WTC11 (cell line): ENCODE measurements around the gene PRKN. TPM values are rescaled to one million over a fixed set of nuclear protein-coding genes. Genes with fewer than 3 reads are reported as not detected.

Source experiments
- ATAC-seq: fragments of 200-7000 bp; cut with Tn5 transposase; 2 replicates; pipeline ENCODE4 v1.10.0; 2021; ENCODE audit warnings: mild to moderate bottlenecking, moderate library complexity
- CTCF ChIA-PET: fragments of 300-600 bp; sonication (Branson Sonifier 250); formaldehyde crosslinking; loops from one replicate; lab custom pipeline; 2021; ENCODE audit warnings: antibody characterized with exemption; lab: Charles Lee
- POLR2A ChIA-PET: fragments of 350-600 bp; sonication (Branson Sonifier 250); formaldehyde crosslinking; loops from one replicate; lab custom pipeline; 2021; ENCODE audit warnings: antibody characterized with exemption; lab: Charles Lee
- DNase-seq: peaks from one replicate; pipeline ENCODE4 v3.0.0; 2021; ENCODE audit warnings: low spot score
- H3K27ac Mint-ChIP-seq: 2 replicates; pipeline ENCODE4 v1.8.0; 2021; ENCODE audit warnings: mixed read lengths
- H3K27me3 Mint-ChIP-seq: 2 replicates; pipeline ENCODE4 v1.8.0; 2021; ENCODE audit warnings: low read depth, mild to moderate bottlenecking, moderate library complexity, mixed read lengths
- H3K36me3 Mint-ChIP-seq: 2 replicates; pipeline ENCODE4 v1.8.0; 2021; ENCODE audit warnings: mixed read lengths
- H3K4me1 Mint-ChIP-seq: 2 replicates; pipeline ENCODE4 v1.8.0; 2022; ENCODE audit warnings: mixed read lengths
- H3K4me3 Mint-ChIP-seq: 2 replicates; pipeline ENCODE4 v1.8.0; 2021; ENCODE audit warnings: mild to moderate bottlenecking, moderate library complexity, mixed read lengths
- H3K9me3 Mint-ChIP-seq: 2 replicates; pipeline ENCODE4 v1.8.0; 2021; ENCODE audit warnings: mixed read lengths
- AFF4 ChIP-seq: sonication (generic); formaldehyde crosslinking; IDR thresholded peaks from 2 replicates; pipeline ENCODE4 v1.8.1; 2023; ENCODE audit warnings: mild to moderate bottlenecking, missing genetic modification reagents, borderline replicate concordance
- ATF3 ChIP-seq: sonication (generic); formaldehyde crosslinking; conservative IDR thresholded peaks from 2 replicates; pipeline ENCODE4 v1.8.1; 2022; ENCODE audit warnings: mild to moderate bottlenecking, missing genetic modification reagents
- CREM ChIP-seq: sonication (generic); formaldehyde crosslinking; IDR thresholded peaks from 2 replicates; pipeline ENCODE4 v1.8.1; 2022; ENCODE audit warnings: mild to moderate bottlenecking, missing genetic modification reagents, moderate library complexity
- FOXP1 ChIP-seq: sonication (generic); formaldehyde crosslinking; IDR thresholded peaks from 2 replicates; pipeline ENCODE4 v1.8.0; 2022; ENCODE audit warnings: missing genetic modification reagents, mild to moderate bottlenecking, moderate library complexity, borderline replicate concordance
- MXD4 ChIP-seq: fragments of 250-450 bp; sonication (Bioruptor Pico); IDR thresholded peaks from 2 replicates; pipeline ENCODE4 v1.8.0; 2021; ENCODE audit warnings: mild to moderate bottlenecking, moderate library complexity, borderline replicate concordance
- NFE2L1 ChIP-seq: sonication (generic); formaldehyde crosslinking; IDR thresholded peaks from 2 replicates; pipeline ENCODE4 v1.8.1; 2023; ENCODE audit warnings: missing genetic modification reagents
- NR1H2 ChIP-seq: sonication (generic); formaldehyde crosslinking; IDR thresholded peaks from 2 replicates; pipeline ENCODE4 v1.9.0; 2021; ENCODE audit warnings: mild to moderate bottlenecking, moderate library complexity, missing genetic modification reagents
- NR3C1 ChIP-seq: sonication (generic); formaldehyde crosslinking; conservative IDR thresholded peaks from 2 replicates; pipeline ENCODE4 v1.8.1; 2023; ENCODE audit warnings: low read depth, mild to moderate bottlenecking, missing genetic modification reagents
- STAT6 ChIP-seq: sonication (generic); formaldehyde crosslinking; conservative IDR thresholded peaks from 2 replicates; pipeline ENCODE4 v1.8.1; 2023; ENCODE audit warnings: mild to moderate bottlenecking, low read depth, missing genetic modification reagents, moderate library complexity
- TEAD1 ChIP-seq: sonication (generic); formaldehyde crosslinking; IDR thresholded peaks from 2 replicates; pipeline ENCODE4 v1.8.0; 2022; ENCODE audit warnings: mild to moderate bottlenecking, missing genetic modification reagents
- ZBTB21 ChIP-seq: sonication (generic); formaldehyde crosslinking; IDR thresholded peaks from 2 replicates; pipeline ENCODE4 v1.8.1; 2023; ENCODE audit warnings: mild to moderate bottlenecking, missing genetic modification reagents, borderline replicate concordance
- ZNF281 ChIP-seq: sonication (generic); formaldehyde crosslinking; IDR thresholded peaks from 2 replicates; pipeline ENCODE4 v1.8.0; 2023; ENCODE audit warnings: mild to moderate bottlenecking, missing genetic modification reagents
- ZNF416 ChIP-seq: fragments of 250-450 bp; sonication (Bioruptor Pico); IDR thresholded peaks from 2 replicates; pipeline ENCODE4 v1.9.0; 2021; ENCODE audit warnings: mild to moderate bottlenecking, inconsistent platforms
- total RNA-seq: library from RNA; stranded (reverse); gene quantifications from 3 replicates; pipeline ENCODE4 v1.2.3, GENCODE V29; 2021
- TF ChIP-seq, protein P1 (sequence below): fragments of 250-450 bp; sonication (Bioruptor Pico); IDR thresholded peaks from 2 replicates; pipeline ENCODE4 v1.9.0; 2021; ENCODE audit warnings: moderate library complexity, mild to moderate bottlenecking, inconsistent platforms, borderline replicate concordance
- TF ChIP-seq, protein P2 (sequence below): fragments of 250-450 bp; sonication (Bioruptor Pico); IDR thresholded peaks from 2 replicates; pipeline ENCODE4 v2.1.2; 2022; ENCODE audit warnings: mild to moderate bottlenecking, moderate library complexity
- TF ChIP-seq, protein P3 (sequence below): fragments of 200-600 bp; IDR thresholded peaks from 2 replicates; pipeline ENCODE4 v1.8.0; 2022; ENCODE audit warnings: antibody characterized with exemption
- TF ChIP-seq, protein P4 (sequence below): sonication (generic); formaldehyde crosslinking; IDR thresholded peaks from 2 replicates; pipeline ENCODE4 v1.8.1; 2022; ENCODE audit warnings: low read depth, mild to moderate bottlenecking, moderate library complexity, missing genetic modification reagents, borderline replicate concordance

The PRKN gene
- total RNA-seq, 1 experiment from 2014 or later, result 0.59 TPM

GRCh38 chr6:162229093-162229492 lies 498.5 kb downstream of the PRKN start (continued):
- TF ChIP-seq, protein P1, sequence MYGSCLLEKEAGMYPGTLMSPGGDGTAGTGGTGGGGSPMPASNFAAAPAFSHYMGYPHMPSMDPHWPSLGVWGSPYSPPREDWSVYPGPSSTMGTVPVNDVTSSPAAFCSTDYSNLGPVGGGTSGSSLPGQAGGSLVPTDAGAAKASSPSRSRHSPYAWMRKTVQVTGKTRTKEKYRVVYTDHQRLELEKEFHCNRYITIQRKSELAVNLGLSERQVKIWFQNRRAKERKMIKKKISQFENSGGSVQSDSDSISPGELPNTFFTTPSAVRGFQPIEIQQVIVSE (CRISPR knock-in tag), result no peak
- TF ChIP-seq ZNF281 (CRISPR knock-in tag) (no peak), STAT6 (CRISPR knock-in tag) (no peak), NFE2L1 (CRISPR knock-in tag) (no peak), ZBTB21 (no peak)

- H3K4me3 Mint-ChIP-seq, result no peak overlapping the region
- no peak for DNase-seq
- H3K9me3 Mint-ChIP-seq, result no peaks in the 10 kb centered on the region
- H3K4me1 Mint-ChIP-seq, result no peaks in the 10 kb centered on the region
- no peak for ATAC-seq
- POLR2A ChIA-PET, result interaction anchor here (0.8 kb wide), 1 partner anchor 17 kb away, joined by 3 read pairs; no protein-coding TSS in a partner anchor
- no peaks in the 10 kb centered on the region for H3K27me3 Mint-ChIP-seq
- TF ChIP-seq, protein P2, sequence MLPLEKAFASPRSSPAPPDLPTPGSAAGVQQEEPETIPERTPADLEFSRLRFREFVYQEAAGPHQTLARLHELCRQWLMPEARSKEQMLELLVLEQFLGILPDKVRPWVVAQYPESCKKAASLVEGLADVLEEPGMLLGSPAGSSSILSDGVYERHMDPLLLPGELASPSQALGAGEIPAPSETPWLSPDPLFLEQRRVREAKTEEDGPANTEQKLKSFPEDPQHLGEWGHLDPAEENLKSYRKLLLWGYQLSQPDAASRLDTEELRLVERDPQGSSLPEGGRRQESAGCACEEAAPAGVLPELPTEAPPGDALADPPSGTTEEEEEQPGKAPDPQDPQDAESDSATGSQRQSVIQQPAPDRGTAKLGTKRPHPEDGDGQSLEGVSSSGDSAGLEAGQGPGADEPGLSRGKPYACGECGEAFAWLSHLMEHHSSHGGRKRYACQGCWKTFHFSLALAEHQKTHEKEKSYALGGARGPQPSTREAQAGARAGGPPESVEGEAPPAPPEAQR (CRISPR knock-in tag), result no peak
- TF ChIP-seq ZNF416 (CRISPR knock-in tag) (no peak), NFE2L1 (CRISPR knock-in tag) (no peak), NR1H2 (no peak)
- TF ChIP-seq, protein P1 (CRISPR knock-in tag), result no peak
- TF ChIP-seq, all 79 proteins: peak for 0
- no peaks in the 10 kb centered on the region for H3K36me3 Mint-ChIP-seq
- H3K27ac Mint-ChIP-seq, result no peak overlapping the region
- CTCF ChIA-PET, result no interaction called here
These were observed 500.8 kb downstream of the PRKN start for GRCh38 chr6:162226803-162227202.

GRCh38 chr6:162222521-162222920 lies 505.0 kb downstream of the PRKN start:
- H3K27ac Mint-ChIP-seq, result no peak overlapping the region
- ChIA-PET CTCF (no interaction called here), POLR2A (no interaction called here)
- no peaks in the 10 kb centered on the region for H3K4me1 Mint-ChIP-seq
- H3K4me3 Mint-ChIP-seq, result no peak overlapping the region
- ATAC-seq (no peak), DNase-seq (no peak)
- no peaks in the 10 kb centered on the region for H3K9me3 Mint-ChIP-seq
- no peaks in the 10 kb centered on the region for H3K27me3 Mint-ChIP-seq
- no peaks in the 10 kb centered on the region for H3K36me3 Mint-ChIP-seq
- TF ChIP-seq, protein P3, sequence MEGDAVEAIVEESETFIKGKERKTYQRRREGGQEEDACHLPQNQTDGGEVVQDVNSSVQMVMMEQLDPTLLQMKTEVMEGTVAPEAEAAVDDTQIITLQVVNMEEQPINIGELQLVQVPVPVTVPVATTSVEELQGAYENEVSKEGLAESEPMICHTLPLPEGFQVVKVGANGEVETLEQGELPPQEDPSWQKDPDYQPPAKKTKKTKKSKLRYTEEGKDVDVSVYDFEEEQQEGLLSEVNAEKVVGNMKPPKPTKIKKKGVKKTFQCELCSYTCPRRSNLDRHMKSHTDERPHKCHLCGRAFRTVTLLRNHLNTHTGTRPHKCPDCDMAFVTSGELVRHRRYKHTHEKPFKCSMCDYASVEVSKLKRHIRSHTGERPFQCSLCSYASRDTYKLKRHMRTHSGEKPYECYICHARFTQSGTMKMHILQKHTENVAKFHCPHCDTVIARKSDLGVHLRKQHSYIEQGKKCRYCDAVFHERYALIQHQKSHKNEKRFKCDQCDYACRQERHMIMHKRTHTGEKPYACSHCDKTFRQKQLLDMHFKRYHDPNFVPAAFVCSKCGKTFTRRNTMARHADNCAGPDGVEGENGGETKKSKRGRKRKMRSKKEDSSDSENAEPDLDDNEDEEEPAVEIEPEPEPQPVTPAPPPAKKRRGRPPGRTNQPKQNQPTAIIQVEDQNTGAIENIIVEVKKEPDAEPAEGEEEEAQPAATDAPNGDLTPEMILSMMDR, result no peak
- TF ChIP-seq, protein P4, sequence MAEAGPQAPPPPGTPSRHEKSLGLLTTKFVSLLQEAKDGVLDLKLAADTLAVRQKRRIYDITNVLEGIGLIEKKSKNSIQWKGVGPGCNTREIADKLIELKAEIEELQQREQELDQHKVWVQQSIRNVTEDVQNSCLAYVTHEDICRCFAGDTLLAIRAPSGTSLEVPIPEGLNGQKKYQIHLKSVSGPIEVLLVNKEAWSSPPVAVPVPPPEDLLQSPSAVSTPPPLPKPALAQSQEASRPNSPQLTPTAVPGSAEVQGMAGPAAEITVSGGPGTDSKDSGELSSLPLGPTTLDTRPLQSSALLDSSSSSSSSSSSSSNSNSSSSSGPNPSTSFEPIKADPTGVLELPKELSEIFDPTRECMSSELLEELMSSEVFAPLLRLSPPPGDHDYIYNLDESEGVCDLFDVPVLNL (CRISPR knock-in tag), result no peak
- no peak for TF ChIP-seq TEAD1 (CRISPR knock-in tag)
- no peak for TF ChIP-seq CREM (CRISPR knock-in tag)
- TF ChIP-seq AFF4 (CRISPR knock-in tag), result no peak
- no peak for TF ChIP-seq MXD4 (CRISPR knock-in tag)
- TF ChIP-seq ATF3 (CRISPR knock-in tag), result no peak
- no peak for TF ChIP-seq FOXP1 (CRISPR knock-in tag)
- no peak for TF ChIP-seq NR3C1
